GM12878 (cell line): ENCODE results near the gene PIEZO2.

Source experiments
- CBFB ChIP-seq: IDR thresholded peaks from 2 replicates; pipeline ENCODE4 v1.6.1; 2016; ENCODE audit warnings: antibody characterized with exemption, low read depth
- CHD2 ChIP-seq: IDR thresholded peaks from 2 replicates; pipeline ENCODE4 v1.6.1; 2011; ENCODE audit warnings: low read depth, low read length, improper control_type of control experiment, borderline replicate concordance
- CTCF ChIP-seq, 3 experiments: IDR thresholded peaks in 2 of 3; conservative IDR thresholded peaks in 1 of 3; 2 replicates each; pipeline ENCODE4 v1.5.1; 2011; ENCODE audit warnings: low read depth in 3 of 3, low read length in 3 of 3, mild to moderate bottlenecking in 3 of 3, control low read depth in 2 of 3, moderate library complexity in 2 of 3, inconsistent platforms in 1 of 3, mixed read lengths in 1 of 3; ENCODE audit not compliant: control insufficient read depth in 2 of 3, insufficient read depth in 1 of 3; ENCODE audit errors: extremely low read depth in 1 of 3
- EP300 ChIP-seq, 2 experiments: fragments of 150-350 bp in 1 of 2; IDR thresholded peaks; 2 replicates each; pipeline ENCODE4 v1.6.1; 2011 to 2012; ENCODE audit warnings: low read depth in 2 of 2, low read length in 2 of 2, borderline replicate concordance in 1 of 2, improper control_type of control experiment in 1 of 2, inconsistent platforms in 1 of 2; ENCODE audit not compliant: control insufficient read depth in 1 of 2
- EZH2 ChIP-seq: IDR thresholded peaks from 2 replicates; pipeline ENCODE4 v1.6.1; 2012; ENCODE audit warnings: low read depth, mild to moderate bottlenecking, control low read depth, inconsistent platforms, low read length, borderline replicate concordance; ENCODE audit not compliant: control insufficient read depth
- MAX ChIP-seq: IDR thresholded peaks from 2 replicates; pipeline ENCODE4 v1.6.1; 2012; ENCODE audit warnings: low read depth, low read length, improper control_type of control experiment
- PBX3 ChIP-seq: IDR thresholded peaks from 2 replicates; pipeline ENCODE4 v1.6.1; 2011; ENCODE audit warnings: mild to moderate bottlenecking, low read depth, low read length, moderate library complexity; ENCODE audit not compliant: insufficient replicate concordance
- POLR2A ChIP-seq: IDR thresholded peaks from 2 replicates; pipeline ENCODE4 v1.6.1; 2011; ENCODE audit warnings: low read depth, mild to moderate bottlenecking, low read length
- RAD21 ChIP-seq: IDR thresholded peaks from 2 replicates; pipeline ENCODE4 v1.6.1; 2011; ENCODE audit warnings: mild to moderate bottlenecking, low read depth, low read length, moderate library complexity; ENCODE audit not compliant: insufficient read depth
- RELA ChIP-seq: fragments of 450-650 bp; IDR thresholded peaks from 2 replicates; pipeline ENCODE4 v1.8.0; 2014; ENCODE audit warnings: borderline replicate concordance; ENCODE audit not compliant: partially characterized antibody
- SMC3 ChIP-seq: IDR thresholded peaks from 2 replicates; pipeline ENCODE4 v1.6.1; 2011; ENCODE audit warnings: low read length, improper control_type of control experiment, borderline replicate concordance
- SPI1 ChIP-seq: IDR thresholded peaks from 2 replicates; pipeline ENCODE4 v1.6.1; 2011; ENCODE audit warnings: low read depth, mild to moderate bottlenecking, low read length, moderate library complexity, borderline replicate concordance; ENCODE audit not compliant: insufficient read depth

GRCh38 chr18:11150271-11150615, 874 bp upstream of the PIEZO2 start:
- TF ChIP-seq SPI1 (no peak), CTCF (IDR thresholded peaks at IDR 0.05 in 2 of 3, conservative IDR thresholded peaks at IDR 0.05 in 1 of 3; ENCODE audit: control insufficient read depth in 2 of 3, extremely low read depth in 1 of 3, insufficient read depth in 1 of 3, low read depth in 3 of 3, low read length in 3 of 3) (no peak), EZH2 (no peak), EP300 (IDR thresholded peaks at IDR 0.05; ENCODE audit: borderline replicate concordance in 1 of 2, control insufficient read depth in 1 of 2, low read depth in 2 of 2, low read length in 2 of 2) (no peak), POLR2A (no peak), PBX3 (no peak), SMC3 (no peak), CHD2 (no peak), MAX (no peak), RELA (no peak), CBFB (no peak), RAD21 (no peak)
